ENCODE results near the gene RSPH9.

RSPH9 gene, protein sequence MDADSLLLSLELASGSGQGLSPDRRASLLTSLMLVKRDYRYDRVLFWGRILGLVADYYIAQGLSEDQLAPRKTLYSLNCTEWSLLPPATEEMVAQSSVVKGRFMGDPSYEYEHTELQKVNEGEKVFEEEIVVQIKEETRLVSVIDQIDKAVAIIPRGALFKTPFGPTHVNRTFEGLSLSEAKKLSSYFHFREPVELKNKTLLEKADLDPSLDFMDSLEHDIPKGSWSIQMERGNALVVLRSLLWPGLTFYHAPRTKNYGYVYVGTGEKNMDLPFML

DNA sequence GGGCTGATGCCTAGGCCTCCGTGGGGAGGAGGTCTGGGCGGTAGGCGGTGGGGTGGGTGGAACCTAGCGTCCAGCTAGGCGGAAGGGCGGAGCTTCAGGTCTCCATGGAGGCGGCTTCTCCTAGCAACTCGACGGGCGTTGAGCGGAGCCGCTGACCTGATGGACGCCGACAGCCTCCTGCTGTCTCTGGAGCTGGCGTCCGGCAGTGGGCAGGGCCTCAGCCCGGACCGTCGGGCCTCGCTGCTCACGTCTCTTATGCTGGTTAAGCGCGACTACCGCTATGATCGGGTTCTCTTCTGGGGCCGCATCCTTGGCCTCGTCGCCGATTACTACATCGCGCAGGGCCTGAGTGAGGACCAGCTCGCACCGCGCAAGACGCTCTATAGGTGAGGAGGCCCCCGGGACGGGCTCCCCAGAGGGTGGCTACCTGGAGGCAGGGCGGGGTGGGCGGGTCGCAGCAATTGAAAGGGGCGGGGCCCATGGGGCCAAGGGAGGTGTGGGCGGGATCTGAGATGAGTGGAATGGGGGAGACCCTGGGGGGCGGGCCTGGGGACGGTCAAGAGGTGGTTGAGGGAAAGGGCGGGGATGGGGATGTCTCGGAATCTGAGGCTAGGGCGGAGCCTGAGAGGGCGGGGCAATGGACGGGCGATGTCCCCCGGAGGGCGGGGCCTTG lies at the start of gene RSPH9:
TSS of gene RSPH9 (plus strand) at position 97 of the 673 bp plus-strand sequence. CDS start at position 160, 63 bp downstream.
- peak; percentile 53 for DNase-seq (ENCODE audit: low read depth)

DNA sequence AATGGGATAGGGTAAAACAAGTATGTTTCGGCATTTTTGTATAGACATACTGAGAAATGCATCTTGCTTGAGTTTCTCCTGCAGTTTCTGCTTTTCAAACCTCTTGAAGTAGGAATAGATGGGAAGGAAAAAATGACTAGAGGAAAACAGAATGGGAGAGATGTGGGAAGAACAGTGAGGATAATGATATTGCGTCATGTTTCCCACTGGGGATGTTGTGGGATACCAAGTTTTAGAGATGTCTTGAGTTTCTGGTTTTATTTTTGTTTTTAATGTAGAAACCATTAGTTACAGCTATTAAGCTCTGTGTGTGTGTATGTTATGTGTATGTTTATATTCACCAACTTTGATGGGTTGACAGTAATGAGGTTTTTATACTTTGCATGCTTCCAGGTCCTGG lies 44.2 kb upstream of the RSPH9 start:
- DNase-seq (ENCODE audit: low read depth), result no peak

DNA sequence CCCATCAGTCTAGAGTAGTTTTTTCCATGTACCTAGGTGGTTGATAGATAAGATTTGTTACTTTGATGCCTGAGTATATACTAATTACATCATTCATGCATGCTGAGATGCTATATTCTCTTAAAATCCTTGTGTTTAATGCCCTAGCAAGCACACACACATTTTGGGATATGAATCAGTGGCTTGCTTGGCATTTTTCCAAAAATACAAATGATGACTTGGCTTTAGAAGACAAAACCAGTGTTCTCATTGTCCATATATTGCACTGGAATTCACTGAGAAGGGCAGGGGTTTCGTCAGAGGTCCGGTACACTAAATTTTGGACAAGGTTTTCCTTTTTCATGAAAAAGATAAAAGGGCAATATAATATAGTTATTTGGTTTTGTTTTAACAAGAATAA lies 40.7 kb upstream of the RSPH9 start:
- no peak for DNase-seq (ENCODE audit: low read depth)

DNA sequence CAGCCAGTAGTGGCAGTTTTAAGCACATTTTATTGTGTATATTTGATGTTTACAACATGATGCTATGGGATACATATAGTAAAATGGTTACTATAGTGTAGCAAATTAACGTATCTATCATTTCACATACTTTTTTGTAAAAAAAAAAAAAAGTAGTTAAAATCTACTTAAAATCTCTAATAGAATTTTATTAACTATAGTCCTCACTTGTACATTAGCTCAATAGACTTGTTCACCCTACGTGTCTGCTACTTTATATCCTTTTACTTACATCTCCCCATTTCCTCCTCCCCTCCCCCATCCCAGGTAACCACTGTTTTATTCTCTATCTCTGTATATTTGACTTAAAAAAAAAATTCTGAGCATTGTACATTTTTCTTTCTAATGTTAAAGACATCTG lies 38.8 kb upstream of the RSPH9 start:
- no peak for DNase-seq (ENCODE audit: low read depth)

DNA sequence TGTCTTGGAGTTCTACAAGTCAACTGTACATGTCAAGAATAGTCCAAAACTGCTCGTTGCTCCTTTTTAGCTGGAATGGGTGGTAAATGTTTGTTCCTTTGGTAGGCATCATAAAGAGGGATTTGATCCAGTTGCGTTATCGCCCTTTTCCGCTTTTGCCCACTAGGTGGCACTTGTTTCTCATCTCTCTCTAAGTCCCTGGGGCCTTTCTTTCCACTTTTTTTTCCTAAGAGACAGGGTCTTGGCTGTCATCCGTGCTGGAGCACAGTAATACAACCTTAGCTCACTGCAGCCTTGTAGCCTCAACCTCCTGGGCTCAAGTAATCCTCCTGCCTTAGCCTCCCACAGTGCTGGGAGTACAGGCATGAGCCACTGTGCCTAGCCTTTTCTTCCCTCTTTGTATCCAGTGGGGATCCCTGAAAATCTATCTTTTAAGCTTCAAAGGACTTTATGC lies 36.5 kb upstream of the RSPH9 start:
- peak; percentile 27 for DNase-seq (ENCODE audit: low read depth)

DNA sequence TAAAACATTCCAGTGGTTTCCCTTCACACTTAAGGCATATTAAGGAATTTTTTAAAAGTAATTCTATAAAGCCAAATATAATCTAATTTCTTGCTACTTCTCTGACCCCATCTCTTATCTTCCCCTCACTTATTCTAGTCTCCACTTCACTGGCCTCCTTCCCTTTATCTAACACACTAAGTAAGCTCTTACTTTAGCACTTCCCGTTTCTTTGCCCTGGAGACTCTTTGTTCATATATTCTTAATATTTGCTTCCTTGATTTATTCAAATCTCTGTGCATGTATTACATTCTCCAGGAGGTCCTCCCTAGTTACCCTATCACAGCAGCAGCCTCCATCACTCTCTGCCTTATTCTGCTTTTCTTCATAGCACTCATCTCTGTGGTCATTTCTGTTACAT lies 36.0 kb upstream of the RSPH9 start:
- DNase-seq (ENCODE audit: low read depth), result no peak

DNA sequence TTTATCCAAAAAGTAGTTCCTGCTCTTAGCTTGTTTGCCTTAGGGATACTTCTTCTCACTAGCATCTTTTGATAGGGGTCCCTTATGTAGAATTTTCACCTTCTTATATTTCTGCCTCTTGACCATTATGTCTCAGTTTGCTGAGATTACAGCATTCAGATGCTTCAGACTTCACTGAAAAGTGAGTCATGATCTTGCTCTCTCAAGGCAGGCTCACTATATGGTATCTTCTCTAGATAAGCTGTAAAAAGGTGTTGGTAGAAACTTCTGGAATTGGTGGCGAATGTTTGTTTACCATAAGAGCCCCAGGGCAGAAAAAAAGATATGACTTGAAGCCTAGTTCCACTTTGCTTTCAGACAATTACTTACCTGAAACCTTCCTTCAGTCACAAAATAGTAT lies 35.4 kb upstream of the RSPH9 start:
- DNase-seq (ENCODE audit: low read depth), result no peak

DNA sequence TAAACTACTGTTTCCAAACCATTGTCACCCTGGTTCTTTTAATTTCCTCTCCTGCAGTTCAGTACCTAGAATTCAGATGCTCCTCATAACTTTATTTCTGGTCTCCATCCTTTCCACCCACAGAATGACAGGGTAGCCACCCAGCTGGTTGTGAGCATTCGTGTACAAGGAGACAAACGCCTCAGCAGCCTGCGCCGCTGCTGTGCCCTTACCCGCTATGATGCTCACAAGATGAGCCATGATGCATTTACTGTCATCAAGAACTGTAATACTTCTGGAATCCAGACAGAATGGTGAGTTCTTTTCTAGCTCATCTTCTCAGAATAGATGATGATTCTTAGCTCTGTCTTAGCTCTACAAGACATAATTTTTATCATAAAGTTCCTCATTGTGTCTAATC lies 34.4 kb upstream of the RSPH9 start:
- no peak for DNase-seq (ENCODE audit: low read depth)

DNA sequence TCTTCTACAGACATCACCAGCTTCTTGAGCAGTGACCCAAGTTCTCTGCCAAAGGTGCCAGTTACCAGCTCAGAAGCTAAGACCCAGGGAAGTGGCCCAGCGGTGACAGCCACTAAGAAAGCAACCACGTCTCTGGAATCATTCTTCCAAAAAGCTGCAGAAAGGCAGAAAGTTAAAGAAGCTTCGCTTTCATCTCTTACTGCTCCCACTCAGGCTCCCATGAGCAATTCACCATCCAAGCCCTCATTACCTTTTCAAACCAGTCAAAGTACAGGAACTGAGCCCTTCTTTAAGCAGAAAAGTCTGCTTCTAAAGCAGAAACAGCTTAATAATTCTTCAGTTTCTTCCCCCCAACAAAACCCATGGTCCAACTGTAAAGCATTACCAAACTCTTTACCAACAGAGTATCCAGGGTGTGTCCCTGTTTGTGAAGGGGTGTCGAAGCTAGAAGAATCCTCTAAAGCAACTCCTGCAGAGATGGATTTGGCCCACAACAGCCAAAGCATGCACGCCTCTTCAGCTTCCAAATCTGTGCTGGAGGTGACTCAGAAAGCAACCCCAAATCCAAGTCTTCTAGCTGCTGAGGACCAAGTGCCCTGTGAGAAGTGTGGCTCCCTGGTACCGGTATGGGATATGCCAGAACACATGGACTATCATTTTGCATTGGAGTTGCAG lies 31.0 kb upstream of the RSPH9 start:
- no peak for DNase-seq (ENCODE audit: low read depth)

DNA sequence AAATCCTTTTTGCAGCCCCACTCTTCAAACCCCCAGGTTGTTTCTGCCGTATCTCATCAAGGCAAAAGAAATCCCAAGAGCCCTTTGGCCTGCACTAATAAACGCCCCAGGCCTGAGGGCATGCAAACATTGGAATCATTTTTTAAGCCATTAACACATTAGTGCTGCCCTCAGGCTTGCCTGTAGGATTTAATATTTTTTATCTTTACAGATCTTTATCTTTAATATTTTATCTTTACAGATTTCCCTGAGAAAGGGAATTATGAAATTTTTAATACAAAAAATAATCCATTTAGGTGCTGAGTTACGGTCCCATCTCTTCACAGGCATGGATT lies 30.5 kb upstream of the RSPH9 start:
- DNase-seq (ENCODE audit: low read depth), result no peak

DNA sequence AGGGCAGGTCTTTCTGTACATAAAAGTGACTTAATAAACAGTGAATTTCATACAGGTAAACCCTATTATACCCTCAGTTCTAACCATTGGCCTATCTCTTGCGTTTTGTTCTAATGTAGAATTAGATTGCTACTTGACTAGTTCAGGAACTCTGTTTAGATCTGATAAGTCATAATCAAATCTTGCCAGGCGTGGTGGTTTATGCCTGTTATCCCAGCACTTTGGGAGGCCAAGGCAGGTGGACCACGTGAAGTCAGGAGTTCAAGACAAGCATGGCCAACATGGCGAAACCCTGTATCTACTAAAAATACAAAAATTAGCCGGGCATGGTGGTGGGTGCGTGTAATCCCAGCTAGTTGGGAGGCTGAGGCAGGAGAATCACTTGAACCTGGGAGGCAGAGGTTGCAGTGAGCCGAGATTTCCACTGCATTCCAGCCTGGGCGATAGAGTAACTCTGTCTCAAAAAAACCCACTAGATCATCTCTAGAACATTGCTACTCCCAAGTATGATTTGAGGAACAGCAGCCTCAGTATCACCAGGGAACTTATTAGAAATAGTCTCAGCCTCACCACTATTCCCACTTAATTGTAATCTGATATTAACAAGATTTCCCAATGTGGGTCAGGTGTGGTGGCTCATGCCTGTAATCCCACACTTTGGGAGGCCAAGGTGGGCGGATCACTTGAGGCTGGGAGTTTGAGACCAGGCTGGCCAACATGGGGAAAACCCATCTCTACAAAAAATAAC lies 27.9 kb upstream of the RSPH9 start:
- DNase-seq (ENCODE audit: low read depth), result no peak

DNA sequence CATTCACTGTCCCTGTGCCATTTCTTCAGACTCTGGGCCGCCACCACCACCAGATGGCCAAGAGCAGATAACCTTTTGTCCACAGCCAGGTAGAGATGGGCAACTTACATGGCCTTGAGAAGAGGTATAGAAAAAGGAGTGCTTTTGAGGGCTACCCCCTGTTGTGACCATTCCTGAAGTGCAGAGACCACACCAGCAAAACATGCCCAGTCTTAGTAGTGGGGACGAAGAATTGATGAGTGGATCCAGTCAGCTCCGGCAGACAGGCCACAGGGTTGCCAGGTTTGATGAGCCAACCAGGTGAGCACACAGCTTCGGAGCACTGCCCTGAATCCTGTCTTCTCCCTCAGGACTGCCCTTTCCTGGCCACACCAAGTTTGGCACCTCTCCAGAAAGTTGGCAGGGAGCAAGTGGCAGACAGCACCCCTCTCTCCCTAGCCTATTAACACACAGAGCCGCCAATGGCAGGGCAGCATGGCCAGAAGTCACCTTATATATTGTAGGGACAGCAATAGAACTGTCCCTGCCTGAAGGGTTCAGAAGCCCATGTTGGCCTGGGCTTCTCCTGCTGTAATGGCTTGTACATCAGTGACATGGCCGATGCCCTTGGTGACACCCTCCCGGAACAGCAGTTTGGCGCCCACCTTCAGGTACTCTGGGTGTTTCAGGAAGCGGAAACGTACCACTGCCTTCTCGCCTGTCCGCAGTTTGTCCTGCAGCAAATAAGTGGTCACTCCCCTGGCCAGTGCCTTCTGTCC lies 23.6 kb upstream of the RSPH9 start:
- no peak for DNase-seq (ENCODE audit: low read depth)

DNA sequence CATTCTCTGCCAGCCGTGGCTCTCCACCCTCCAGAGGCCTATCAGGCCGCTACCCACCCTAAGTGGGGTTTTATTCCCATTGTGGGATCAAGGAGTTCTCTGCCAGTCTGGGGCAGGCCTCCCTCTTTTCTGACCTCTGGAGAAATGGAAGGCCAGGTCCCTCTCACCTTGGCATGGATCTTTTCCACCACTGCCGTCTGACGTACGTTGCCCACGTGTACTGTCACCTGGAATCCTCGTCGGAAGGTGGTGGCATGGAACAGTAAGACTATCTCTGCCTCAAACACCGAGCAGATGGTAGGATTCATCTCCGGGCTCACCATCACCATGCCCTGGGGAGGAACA lies 23.0 kb upstream of the RSPH9 start:
- no peak for DNase-seq (ENCODE audit: low read depth)

DNA sequence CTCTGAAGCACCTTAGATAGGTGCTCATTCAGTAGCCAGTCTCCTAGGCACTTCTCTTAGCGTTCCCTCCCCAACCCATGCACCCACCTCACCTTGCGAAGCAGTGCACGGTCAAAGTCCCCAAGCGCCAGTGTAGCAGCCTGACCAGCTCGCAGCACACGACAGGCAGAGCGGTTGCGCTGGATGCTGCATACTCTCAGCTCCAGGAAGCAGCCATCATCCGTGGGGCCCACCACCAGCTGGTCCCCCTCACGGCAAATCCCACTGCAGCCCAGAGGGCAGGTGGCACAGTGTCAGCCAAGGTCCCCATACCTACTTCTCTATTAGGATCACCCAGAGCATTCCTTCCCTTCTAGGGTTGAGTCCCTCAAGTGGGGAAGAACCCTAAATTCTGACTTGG lies 22.3 kb upstream of the RSPH9 start:
- no peak for DNase-seq (ENCODE audit: low read depth)

DNA sequence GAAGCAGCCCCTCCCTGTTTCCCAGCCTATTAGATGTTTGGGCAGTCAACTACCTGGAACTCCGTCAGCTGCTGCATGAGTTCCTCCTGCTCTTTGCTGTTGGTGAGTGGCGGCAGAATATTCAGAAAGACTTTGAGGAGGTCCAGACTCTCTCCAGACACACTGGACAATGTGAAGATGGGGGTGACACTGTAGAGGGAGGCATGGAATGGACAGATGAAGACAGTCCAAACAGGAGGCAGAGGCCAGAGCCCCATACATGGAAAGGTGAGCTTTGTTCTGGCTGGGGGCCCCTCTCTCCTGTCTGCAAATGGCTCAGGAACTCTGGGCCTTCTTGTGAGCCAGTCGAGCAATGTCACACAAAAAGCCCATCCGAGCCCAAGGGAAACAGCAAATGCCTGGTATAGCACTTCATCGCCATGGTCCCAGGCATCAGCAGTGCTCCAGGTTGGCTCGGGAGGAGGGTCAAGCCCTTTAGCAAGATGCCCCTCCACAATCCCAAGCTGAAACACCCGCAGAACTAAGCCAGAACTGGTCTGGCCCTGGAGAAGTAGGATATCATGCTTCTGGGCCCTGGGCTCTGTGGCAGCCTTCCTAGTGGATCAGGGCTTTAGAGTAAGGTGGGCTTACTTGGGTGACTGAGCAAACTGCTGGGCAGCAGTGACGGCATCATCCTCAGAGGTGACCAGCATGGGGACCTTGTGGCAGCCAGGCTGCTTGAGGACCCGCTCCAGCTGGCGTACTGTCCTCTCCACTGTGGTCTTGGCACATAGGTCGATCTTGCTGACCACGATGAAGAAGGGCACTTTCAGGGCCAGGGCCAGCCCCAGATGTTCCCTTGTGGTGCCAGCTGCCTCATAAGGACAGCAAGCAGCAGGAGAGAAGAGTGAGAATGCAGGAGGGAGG lies 20.7 kb upstream of the RSPH9 start:
- no peak for DNase-seq (ENCODE audit: low read depth)

DNA sequence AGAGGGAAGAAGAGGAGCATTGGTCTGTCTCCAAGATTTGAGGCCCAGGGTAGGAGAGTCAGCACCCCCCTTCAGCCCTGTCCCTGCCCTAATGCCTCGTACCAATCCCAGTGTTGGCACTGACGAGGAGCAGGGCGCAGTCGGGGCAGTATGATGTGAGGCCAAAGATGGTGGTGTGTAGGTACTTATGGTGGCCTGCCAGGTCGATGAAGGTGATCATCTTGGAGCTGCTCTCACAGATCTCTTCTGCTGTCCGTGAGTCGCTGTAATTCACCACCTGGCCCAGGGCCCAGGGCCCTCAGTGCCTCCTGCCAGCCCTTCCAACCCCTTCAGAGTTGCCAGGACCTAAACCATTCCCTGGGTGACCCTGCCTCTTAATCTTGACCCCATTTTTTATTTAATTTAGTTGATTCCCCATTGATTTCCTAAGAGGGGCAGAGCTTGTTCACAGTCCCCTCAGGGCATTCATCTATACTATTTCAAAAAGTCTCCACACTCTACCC lies 20.0 kb upstream of the RSPH9 start:
- DNase-seq (ENCODE audit: low read depth), result no peak

DNA sequence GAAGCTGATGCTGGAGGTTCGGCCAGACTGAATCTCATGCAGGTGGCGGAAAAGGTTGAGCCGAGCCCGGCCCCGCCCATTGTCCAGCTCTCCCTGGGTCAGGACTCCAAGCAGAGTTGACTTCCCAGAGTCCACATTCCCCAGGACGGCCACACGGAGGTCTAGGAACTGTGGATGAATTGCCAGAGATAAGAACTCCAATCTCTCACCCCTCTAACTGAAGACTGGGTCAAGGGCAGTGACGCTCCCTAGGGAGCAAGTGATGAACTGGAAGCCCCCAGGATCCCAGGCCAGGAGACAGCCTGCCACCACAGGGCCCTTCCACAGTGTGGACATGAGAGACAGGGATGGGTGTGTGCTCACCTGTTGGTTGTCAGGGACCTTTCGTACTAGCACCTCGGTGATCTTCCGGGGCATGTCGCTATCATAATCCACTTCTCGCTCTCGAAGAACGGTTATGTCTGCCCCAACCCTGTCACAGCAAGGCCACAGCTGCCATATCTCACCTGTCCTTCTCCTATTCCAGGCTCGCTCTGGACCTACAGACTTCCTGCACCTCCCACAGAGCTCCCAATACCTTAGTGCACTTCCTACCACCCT lies 19.3 kb upstream of the RSPH9 start:
- DNase-seq (ENCODE audit: low read depth), result no peak

DNA sequence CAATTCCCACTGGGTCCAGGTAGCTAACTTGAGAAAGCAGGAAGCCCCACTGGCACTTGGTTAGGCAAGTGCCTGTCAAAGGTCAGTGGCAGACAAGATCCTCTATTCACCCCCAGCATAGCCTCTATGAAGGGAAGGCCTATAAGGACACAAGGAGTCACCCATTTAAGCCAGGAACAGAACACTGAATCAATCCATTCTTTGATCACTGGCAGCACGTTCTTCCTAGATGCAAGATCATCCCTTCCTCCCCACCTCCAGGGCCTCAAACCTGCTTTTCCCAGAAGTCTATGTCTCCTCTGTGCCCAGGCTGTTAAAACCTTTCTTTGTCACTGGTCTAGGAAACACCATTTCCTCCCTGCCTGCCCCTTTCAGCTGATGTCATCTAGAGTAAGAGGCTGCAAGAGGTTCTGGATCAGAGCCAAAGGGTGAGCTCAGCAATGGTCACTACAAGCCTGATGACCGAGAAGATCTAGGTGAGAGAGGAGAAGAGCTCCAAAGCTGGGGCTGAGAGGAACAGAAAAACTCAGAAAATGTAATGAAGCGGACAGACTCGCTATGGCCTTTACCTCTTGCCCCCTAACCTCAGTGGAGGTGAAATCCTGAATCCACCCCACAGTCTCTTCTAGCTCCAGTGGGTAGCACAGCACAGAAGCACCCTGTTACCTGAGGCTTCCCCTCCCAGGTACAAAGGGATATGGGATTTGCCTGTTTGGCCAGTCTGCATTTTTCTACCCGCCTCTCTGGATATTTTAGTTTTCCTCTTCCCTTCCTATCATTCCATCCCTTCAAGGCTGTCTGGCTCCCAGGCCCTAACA lies 17.6 kb upstream of the RSPH9 start:
- no peak for DNase-seq (ENCODE audit: low read depth)

DNA sequence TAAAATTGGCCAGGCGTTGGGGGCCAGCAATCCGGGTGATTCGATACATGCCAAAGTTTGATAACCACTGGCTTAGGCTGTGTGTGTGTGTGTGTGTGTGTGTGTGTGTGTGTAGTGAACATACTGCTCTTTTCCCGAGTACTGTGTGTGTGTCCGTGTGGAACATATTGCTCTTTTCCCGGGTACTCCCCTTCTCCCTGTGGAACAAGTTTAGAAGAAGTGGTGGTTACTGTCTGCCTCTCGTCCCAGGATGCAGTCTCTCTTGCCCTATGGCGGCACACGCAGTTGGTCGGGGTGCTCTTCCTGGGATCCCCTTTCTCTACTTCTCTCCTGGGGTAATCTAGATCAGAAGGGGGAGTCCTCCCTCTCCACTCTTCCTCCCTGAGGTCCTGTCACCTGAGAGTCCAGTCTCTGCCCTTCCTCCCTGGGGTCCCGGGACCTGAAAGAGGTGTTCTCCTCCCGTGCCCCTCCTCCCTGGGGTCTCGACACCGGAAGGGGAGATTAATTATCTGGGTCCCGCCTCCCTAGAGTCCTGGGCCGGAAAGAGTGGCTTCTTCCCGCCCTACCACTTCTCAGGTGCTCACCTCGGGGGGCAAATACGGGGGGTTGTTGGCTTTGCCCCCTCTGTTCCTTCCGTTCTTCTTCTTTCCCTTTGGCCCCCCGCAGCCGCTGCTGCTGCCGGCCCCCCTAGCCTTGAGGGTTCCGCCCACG lies 16.3 kb upstream of the RSPH9 start:
- peak; percentile 24 for DNase-seq (ENCODE audit: low read depth)

All from activated T-helper 9 cell treated with anti-CD3 and anti-CD28 coated beads, Interleukin-2, amount 50 U/mL, for 16 hours (primary cell).